Medulla oblongata (tissue), 1 donor: Measurements from ENCODE around the gene NF2.
"Not testable (repeated sequence)": the region's sequence is repeated elsewhere in the genome, so short reads cannot be mapped to it uniquely, and the experiment has no call there.

Experiments used
- DNase-seq: peaks from one replicate; pipeline ENCODE4 v3.0.0-alpha.2; 2015; ENCODE audit errors: extremely low spot score

Gene NF2

DNA sequence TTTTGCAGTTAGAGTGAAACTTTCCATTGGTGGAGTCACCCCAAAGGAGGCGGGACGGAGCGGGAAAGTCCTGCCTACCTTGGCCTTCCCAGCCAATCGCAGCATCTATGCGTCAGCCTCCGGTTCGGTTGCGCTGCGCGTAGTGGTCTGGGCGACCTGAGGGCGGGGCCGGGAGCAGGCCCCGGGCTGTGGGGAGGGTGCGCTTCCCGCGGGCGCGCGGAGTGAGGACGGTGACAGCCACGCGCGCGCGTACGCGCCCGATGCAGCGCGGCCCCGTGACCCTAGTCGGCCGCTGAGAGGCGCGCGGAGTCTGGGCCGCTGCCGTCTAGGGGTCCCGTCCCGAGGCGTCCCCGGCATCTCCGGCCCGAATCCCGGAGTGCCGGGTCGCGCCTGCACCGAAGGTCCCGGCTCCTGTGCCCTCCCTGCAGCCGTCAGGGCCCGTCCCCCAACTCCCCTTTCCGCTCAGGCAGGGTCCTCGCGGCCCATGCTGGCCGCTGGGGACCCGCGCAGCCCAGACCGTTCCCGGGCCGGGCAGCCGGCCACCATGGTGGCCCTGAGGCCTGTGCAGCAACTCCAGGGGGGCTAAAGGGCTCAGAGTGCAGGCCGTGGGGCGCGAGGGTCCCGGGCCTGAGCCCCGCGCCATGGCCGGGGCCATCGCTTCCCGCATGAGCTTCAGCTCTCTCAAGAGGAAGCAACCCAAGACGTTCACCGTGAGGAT, at the start of gene NF2:
Gene NF2 (plus strand): TSS at position 276 of the 718 bp plus-strand sequence. CDS start 366 bp downstream, at position 642.
- peak; percentile 100 for DNase-seq

DNA sequence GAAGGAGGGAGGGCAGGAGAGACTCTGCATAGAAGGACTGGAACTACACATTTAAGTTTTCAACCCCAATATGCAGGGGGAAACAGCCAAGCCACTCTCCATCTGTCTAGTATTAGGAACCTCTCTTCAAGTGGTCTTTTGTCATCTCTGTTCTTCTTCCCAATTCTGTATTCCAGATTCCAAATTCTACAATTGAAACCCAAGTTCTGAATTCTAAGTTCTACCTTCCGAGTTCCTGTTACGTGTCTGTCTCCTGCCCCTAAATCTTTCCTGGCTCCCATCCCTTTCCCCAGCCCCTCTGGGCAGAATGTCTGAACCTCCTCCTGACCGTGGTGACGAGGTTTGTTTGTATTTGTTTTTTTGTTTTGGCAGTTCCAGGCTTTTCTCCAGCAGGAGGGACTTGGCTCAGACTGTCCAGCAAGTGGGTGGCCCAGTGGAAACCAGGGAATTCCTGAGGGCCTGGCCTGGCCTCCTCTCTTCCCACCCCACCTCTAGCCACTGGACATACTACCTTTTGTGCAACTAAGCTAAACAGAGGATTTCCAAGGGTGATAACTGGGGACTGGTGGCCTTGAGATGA, 48.3 kb upstream of the NF2 start:
- peak; percentile 79 for DNase-seq

DNA sequence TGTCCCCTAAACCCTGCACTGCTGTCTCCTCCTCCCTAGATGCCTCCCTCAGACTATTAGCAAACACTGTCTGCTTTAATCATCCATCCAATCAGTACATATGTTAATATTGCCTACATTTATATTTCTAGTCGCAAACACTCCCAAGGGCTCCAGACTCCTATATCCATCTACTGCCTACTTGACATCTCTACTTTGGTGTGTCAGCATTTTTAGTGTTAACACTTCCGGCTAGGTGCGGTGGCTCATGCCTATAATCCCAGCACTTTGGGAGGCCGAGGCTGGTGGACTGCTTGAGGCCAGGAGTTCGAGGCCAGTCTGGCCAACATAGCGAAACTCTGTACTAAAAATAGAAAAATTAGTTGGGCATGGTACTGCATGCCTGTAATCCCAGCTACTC, 44.4 kb upstream of the NF2 start:
- no peak for DNase-seq

DNA sequence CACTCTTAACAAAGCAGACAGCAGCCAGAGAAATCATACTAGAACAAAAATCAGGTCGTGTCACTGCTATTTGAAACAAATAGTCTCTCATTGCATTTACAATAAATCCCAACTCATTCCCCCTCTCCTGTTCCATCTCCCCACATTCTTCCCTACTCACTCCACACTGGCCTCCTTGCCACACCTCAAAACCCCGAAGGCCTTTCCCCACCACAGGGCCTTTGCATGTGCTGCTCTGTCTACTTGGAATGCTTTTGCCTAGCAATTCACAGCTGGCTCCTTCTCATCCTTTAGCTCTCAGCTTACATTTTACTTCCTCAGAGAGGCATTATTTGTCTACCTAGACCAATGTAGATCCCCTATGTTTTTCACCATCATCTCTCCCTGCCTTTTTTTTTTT, 43.6 kb upstream of the NF2 start:
- DNase-seq, result no peak

DNA sequence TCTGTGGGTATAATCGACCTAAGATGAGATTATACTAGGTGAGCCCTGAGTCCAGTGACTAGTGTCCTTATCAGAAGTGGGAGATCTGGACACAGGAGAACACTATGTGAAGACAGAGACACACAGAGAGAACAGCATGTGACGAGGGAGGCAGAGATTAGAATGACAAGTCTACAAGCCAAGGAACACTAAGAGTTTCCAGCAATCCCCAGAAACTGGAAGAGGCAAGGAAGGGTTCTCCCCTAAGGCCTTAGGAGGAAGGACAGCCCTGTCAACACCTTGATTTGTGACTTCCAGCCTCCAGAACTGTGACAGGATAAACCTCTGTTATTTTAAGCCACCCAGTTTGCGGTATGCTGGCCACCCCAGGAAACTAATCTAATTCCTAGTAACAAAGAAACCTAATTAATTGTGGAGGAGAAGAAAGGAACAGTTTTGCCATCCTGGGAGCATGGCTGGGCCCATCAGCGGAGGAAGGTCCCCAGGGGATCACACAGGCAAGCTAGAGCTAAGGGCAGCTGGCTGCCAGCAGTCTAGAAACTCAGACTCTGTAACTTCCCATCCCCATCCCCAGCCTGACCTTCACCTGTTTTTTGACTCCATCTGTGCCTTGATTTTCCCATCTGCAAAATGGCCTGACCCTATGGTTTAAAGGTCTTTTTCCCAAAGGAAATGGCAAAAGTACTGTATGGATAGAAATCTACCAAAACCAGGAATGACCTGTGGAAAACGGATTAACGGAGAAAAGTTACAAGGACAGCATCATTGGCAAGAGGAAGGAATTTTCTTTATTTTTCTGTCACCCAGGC, 39.6 kb upstream of the NF2 start:
- DNase-seq, result no peak

DNA sequence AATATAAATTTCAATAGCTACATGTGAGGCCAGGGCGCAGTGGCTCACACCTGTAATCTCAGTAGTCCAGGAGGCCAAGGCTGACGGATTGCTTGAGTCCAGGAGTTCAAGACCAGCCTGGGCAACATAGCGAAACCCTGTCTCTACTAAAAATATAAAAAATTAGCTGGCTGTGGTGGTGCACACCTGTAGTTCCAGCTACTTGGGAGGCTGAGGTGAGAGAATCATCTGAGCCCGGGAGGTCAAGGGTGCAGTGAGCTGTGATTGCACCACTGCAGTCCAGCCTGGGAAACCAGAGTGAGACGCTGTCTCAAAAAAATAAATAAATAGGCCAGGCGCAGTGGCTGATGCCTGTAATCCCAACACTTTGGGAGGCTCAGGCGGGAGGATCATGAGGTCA, 36.9 kb upstream of the NF2 start:
- not testable (repeated sequence) for DNase-seq

DNA sequence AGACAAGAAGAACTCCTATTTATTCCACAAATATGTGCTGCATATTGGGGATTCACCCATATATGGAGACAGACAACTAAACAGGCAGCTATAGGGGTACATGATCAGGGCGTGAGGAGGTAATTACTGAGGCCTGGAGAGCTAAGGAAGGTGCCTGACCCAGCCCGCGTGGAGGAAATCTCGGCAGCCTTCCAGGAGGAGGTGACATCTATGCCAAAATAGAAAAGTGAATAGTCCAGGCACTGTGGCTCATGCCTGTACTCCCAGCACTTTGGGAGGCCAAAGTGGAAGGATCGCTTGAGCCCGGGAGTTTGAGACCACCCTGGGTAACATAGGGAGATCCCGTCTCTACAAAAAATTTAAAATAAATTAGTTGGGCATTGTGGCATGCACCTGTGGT, 36.1 kb upstream of the NF2 start:
- no peak for DNase-seq

DNA sequence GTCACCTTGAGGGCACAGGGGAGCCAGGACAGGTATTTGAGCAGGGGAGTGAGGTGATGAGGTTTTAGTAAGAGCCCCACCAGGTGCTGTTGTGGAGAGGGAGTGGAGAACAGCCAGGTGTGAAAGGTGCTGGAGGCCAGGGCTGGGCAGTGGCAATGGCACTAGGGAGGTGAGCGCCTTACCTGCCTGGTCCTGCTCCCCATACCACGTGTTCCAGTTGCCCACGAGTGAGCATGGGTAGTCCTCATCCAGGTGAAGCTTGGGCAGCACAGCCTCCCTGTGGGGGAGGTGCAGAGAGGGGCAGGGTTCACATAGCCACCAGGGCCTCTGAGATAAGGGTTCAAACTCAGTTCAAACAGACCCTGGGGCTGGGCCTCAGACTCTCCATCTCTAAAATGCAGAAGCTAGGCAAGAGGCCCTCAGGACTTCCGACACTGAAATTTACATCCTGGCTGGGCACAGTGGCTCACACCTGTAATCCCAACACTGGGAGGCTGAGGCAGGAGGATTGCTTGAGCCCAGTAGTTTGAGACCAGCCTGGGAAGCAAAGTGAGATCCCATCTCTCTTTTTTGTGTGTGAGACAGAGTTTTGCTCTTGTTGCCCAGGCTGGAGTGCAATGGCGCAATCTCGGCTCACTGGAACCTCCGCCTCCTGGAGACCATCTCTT, 34.3 kb upstream of the NF2 start:
- DNase-seq, result no peak

DNA sequence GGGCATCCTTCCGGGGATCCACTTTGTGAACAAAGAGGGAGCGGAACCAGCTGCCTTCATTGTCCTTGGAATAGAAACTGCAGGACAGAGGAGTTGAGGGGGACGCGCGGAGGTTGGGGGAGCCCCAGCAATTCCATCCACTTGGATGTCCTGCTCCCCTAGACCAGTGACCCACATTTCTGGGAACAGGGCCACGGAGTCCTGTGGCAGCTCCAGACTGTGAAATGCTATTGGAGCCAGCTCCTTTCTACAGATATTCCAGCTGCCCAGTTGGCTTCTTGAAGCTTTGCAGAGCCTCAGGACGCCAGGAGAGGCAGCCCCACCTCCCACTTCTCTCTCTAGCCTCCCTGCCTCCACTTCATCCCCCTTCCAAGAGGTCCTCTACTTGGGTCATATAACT, 33.0 kb upstream of the NF2 start:
- peak; percentile 56 for DNase-seq

DNA sequence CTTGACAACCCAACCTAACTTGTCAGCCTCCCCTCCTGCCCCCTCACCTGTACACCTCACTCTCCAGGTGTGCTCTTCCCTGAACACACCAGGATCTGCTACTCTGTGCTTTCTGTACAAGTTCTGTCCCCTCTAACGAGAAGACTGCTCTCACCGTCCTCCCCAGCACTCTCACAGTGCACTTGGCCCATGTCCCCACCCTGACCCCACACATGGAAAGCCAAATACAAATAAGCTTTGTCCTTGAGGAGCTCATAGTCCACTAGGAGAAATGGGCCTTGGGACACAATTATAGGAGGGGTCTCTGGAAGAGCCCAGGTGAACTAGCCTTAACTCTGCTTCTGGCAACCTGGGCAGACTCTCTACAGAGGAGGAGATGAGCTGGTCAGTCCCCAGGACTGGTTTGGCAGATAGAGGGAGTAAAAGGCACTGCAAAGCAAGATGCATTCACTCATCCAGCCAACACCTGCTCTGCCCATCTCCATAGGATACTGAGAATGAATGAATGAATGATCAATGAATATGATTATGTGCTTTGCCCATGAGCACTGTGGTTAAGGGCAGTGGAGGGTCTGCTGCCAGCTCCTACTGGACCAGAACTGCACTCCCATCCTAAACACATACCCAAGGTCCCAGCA, 32.4 kb upstream of the NF2 start:
- DNase-seq, result no peak

DNA sequence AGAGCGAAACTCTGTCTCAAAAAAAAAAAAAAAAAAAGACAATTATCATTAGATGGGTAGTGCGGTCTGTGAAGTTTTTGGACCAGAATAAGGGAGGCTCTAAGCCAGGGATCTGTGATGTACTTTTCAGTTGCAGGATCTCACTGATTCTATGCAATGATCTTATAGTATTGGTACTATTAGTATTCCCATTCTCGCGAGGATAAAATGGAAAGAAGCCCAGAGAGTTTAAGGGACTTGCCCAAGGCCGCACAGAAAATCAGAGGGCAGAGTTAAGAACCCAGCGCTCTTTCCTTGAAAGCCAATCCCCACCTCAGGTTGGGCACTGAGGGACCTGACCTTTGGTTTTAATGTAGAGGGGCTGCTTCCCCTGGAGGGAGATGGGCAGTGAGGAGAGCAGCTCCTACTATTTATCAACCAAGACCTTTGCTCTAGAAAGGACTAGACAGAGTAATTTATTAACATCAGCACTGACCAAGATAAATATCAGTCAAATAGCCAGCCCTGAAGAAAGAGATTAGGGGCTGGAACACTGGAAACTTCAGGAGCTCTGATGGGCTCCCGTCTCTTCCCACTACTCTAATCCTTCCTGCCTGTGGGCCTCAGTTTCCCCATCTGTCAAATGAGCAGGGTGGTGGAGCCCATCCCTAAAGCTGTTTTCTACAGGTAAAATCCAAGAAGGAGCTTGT, 28.5 kb upstream of the NF2 start:
- no peak for DNase-seq

DNA sequence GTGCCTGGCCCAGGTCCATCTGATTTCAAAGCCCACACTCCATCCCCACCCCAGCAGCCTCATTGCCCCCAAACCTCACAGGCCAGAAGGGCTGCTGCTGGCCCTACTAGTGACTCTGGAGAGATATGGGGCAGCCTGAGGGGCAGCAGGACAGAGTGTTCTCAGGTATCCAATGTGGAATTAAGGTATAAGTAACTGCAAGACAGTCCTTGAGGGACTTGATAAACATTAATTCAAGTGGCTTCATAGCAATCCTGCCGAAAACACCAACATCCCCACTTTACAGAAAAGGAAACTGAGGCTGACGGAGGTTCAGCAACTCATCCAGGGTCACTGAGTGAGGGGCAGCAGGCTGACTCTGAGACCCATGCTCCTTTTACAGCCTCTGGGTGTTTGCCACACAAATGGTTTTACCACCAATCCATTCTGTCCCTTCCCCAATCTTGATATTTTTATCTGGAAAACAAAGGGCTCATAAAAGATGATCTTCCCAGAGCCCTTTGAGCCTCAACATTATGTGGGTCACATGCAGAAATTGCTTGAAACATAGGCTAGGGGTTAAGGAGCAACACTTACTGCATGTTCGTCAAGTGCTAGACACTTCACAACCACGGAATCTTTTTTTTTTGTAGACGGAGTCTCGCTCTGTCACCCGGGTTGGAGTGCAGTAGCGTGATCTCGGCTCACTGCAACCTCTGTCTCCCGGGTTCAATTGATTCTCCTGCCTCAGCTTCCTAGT, 24.8 kb upstream of the NF2 start:
- DNase-seq, result no peak

DNA sequence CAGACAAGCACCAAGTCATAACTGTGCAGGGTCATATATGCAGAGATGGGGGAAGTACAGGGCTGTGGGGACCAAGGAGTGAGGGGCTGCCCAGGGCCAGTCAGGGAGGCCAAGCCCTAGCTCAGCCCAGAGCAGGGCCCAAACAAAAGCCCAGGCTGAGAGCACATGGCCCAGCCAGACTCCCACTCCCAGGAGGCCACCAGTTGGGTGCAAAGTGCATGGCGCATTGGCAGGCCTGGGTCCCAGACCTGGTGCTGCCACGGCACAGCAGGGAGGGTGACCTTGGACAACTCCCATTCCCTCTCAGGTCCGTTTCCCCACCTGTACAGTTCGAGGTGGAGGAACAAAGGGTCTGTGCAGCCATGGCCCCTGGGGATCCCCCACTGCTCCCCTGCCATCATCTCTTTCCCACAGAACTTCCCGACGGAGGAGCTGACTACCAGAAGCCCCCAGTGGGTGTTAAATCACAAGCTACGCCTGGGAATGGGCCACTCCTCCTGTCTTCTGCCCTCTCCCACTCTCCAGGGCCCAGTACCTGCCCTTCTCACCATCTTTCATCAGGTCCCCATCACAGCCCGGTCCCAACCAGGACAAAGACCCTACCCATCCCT, 23.1 kb upstream of the NF2 start:
- DNase-seq, result no peak

DNA sequence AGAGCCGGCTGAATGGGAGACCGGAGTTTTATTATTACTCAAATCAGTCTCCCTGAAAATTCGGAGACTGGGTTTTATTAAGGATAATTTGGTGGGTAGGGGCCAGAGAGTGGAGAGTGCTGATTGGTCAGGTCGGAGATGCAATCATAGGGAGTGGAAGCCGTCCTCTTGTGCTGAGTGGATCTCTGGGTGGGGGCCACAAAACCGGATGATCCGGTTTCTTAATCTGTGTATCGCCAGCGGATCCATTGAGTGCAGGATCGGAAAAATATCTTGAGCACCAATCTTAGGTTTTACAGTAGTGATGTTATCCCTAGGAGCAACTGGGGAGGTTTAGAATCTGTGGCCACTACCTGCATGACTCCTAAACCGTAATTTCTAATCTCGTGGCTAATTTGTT, 21.6 kb upstream of the NF2 start:
- DNase-seq, result no peak

DNA sequence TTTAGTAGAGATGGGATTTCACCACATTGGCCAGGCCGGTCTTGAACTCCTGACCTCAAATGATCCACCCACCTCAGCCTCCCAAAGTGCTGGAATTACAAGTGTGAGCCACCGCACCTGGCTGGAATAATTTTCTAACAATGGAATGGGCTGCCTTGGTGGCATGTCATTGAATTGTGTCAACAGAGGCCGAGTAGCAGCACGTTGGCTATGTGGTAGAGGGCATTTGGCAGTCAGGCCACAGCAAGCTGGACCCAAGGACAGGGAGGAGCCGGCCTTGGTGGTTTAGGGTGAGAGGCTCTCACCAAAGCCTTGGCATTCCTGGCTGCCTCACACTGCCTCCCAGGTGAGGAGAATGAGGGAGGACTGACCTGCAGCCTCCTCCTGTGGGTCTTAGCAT, 18.5 kb upstream of the NF2 start:
- no peak for DNase-seq

DNA sequence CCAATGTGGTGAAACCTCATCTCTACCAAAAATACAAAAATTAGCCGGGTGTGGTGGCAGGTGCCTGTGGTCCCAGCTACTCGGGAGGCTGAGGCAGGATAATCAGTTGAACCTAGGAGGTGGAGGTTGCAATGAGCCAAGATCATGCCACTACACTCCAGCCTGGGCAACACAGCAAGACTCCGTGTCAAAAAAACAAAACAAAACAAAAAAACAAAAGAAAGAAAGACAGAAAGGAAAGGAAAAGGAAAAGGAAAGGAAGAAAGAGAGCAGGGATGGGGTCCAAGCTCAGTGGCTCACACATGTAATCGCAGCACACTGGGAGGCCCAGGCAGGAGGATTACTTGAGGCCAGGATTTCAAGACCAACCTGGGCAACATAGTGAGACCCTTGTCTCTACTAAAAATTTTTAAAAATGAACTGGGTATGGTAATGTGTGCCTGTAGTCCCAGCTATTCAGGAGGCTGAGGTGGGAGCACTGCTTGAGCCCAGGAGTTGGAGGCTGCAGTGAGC, 17.2 kb upstream of the NF2 start:
- DNase-seq, result not testable (repeated sequence)

DNA sequence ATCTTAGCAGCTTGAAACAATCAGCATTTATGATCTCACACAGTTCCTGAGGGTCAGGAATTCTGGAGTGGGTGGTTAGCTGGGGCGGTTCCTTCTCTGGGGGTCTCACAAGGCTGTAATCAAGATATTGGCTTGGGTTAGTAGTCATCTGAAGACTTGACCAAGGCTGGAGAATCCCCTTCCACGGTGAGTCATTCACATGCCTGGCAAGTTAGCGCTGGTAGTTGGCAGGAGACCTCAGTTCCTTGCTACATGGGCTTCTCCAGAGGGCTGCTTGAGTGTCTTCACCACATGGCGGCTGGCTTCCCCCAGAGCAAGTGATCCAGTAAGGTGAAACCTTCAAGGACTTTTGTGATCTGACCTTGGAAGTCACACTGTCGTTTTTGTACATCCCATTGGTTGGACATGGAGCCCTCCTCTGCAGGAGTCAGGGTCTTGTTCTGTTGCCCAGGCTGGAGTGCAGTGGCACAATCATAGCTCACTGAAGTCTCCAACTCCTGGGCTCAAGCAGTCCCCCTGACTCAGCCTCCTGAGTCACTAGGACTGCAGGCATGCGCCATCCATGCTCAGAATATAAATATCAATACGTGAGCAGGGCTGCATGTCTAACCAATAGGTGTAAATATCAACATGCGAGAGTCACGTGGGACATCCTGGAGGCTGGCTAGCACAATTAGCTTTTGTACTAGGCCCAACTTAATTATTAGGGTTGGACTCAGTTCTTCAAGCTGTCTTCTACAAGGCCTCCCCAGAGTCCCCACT, 15.3 kb upstream of the NF2 start:
- no peak for DNase-seq

DNA sequence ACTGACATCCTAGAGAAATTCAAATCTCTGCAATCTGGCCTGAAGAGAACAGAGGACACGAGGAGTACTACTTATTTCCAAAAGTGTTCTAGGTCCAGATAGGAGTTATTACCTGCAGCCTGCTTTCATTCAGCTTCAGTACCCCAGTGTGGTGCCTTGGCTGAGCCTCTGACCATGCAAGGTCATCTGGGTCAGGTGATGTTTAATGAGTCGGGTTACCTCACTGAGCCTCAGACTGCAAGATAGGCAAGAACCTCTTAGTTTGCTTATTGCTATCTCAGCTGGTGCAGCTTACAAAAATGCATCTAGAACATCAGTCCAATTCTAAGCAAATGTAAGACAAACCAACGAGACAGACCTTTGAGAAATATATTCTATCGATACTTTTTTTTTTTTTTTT, 9.5 kb upstream of the NF2 start:
- DNase-seq, result no peak

DNA sequence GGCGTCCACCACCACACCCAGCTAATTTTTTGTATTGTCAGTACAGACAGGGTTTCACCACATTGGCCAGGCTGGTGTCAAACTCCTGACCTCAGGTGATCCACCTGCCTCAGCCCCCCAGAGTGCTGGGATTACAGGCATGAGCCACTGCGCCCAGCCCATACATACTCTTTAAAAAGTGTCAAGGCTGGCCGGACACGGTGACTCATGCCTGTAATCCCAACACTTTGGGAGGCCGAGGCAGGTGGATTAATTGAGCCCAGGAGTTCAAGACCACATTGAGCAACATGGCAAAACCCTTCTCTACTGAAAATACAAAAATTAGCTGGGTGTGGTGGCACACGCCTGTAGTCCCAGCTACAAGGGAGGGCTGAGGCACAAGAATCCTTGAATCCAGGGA, 9.0 kb upstream of the NF2 start:
- not testable (repeated sequence) for DNase-seq
